Astrocyte of the cerebellum (primary cell): ENCODE measurements around the gene KATNB1.
"Not testable (repeated sequence)": the region's sequence is repeated elsewhere in the genome, so short reads cannot be mapped to it uniquely, and the experiment has no call there.

Experiments
- DNase-seq: peaks from one replicate; pipeline ENCODE4 v3.0.0-alpha.2; 2011; ENCODE audit warnings: low read depth
- H3K4me3 ChIP-seq: 2 replicates; pipeline ENCODE4 v1.5.1; 2011; ENCODE audit warnings: mild to moderate bottlenecking, low read depth, low read length, moderate library complexity
- in situ Hi-C: cut with HindIII; loops from 2 replicates; pipeline ENCODE4 v1.10.0; 2017; ENCODE audit warnings: low sequenced_read_pairs
- TF ChIP-seq, protein P1 (sequence below): IDR thresholded peaks from 2 replicates; pipeline ENCODE4 v1.5.1; 2012; ENCODE audit warnings: low read length, low read depth, moderate library complexity, mild to moderate bottlenecking; ENCODE audit errors: missing control alignments

Gene KATNB1

DNA sequence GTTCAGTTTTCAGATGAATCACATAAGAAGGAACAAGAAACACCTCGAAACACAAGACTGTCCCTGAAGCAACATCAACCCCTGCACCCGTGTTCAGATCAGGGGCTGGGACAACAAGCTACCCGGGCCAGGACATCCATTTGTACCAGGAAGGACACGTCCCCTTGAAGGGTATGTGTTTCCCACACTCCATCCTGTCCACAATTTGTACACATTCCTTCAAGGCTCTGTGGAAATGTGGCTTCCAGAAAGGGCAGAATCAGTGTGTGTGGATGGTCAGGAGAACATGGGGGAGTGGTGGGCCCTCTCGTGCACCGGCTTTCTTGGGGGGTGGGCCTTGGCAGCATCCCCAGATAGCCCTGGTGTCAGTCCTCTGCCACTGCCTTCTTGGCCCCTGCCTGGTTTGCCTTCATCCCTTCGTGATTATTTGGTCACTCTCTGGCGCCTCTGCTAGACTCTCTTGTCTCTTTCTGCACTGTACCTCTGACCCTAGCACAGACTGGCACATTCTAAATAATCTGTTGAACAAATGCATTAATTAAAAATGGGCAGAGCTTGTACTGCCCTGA lies 56.4 kb downstream of the KATNB1 start:
- in situ Hi-C loops: loop anchor here (25.0 kb wide), 1 partner anchor 195 kb away; a partner anchor contains a TSS
- H3K4me3 ChIP-seq: no peak overlapping the region
- no peak for DNase-seq
- TF ChIP-seq, protein P1, sequence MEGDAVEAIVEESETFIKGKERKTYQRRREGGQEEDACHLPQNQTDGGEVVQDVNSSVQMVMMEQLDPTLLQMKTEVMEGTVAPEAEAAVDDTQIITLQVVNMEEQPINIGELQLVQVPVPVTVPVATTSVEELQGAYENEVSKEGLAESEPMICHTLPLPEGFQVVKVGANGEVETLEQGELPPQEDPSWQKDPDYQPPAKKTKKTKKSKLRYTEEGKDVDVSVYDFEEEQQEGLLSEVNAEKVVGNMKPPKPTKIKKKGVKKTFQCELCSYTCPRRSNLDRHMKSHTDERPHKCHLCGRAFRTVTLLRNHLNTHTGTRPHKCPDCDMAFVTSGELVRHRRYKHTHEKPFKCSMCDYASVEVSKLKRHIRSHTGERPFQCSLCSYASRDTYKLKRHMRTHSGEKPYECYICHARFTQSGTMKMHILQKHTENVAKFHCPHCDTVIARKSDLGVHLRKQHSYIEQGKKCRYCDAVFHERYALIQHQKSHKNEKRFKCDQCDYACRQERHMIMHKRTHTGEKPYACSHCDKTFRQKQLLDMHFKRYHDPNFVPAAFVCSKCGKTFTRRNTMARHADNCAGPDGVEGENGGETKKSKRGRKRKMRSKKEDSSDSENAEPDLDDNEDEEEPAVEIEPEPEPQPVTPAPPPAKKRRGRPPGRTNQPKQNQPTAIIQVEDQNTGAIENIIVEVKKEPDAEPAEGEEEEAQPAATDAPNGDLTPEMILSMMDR: no peak

GRCh38 chr16:57794849-57795430 lies 59.4 kb downstream of the KATNB1 start:
- TF ChIP-seq, protein P1: no peak
- H3K4me3 ChIP-seq: no peak overlapping the region
- no peak for DNase-seq
- in situ Hi-C loops: loop anchor here (5.0 to 25.0 kb wide), 3 partner anchors 52 to 192 kb away; a partner anchor contains a TSS

GRCh38 chr16:57795431-57795878 lies 59.9 kb downstream of the KATNB1 start:
- in situ Hi-C loops: loop anchor here (5.0 to 25.0 kb wide), 3 partner anchors 52 to 192 kb away; a partner anchor contains a TSS
- peak; percentile 40 for DNase-seq
- TF ChIP-seq, protein P1: peak; percentile 61
- no peak overlapping the region for H3K4me3 ChIP-seq

DNA sequence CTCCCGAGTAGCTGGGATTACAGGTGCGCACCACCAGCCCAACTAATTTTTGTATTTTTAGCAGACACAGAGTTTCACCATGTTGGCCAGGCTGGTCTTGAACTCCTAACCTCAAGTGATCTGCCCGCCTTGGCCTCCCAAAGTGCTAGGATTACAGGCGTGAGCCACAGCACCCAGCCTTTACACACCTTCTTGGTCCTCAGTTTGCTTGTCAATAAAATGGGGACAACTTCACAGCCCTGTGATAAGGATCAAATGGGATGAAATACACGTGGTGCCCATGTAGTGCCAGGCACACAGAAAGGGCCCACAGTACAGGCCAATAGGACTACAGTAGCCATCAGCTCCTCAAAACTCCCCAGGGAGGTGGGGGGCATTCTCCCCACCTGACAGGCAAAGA lies 60.4 kb downstream of the KATNB1 start:
- in situ Hi-C loops: loop anchor here (5.0 to 25.0 kb wide), 3 partner anchors 51 to 191 kb away; a partner anchor contains a TSS
- not testable (repeated sequence) for H3K4me3 ChIP-seq, DNase-seq

DNA sequence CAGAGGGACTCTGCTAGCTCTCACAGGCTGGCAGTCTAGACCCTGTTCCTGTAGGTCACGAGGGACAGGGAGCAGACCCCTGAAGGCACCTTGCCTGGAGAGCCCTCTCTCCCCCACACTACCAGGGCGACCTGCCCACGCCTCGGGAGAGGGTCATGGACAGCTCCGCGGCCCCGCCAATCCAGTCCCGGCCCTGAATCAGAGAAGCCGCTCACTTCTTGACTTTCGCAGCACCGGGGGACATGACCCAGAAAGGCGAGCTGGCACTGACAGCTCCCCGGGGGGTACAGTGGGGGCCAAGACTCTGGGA lies 61.6 kb downstream of the KATNB1 start:
- H3K4me3 ChIP-seq: no peak overlapping the region
- DNase-seq: no peak
- in situ Hi-C loops: loop anchor here (5.0 to 25.0 kb wide), 3 partner anchors 50 to 190 kb away; a partner anchor contains a TSS
- TF ChIP-seq, protein P1: no peak

GRCh38 chr16:57797526-57798266 lies 62.1 kb downstream of the KATNB1 start:
- DNase-seq: no peak
- peak overlapping the region; percentile 12 for H3K4me3 ChIP-seq
- TF ChIP-seq, protein P1: no peak
- in situ Hi-C loops: loop anchor here (5.0 to 25.0 kb wide), 3 partner anchors 50 to 190 kb away; a partner anchor contains a TSS
